ENCODE results near the gene RGS2. TPM values are rescaled to one million over a fixed set of nuclear protein-coding genes. Genes with fewer than 3 reads are reported as not detected.

RGS2 gene
- polyA plus RNA-seq, 1 of the 3 experiments (the other 2 are of a cell fraction), result 47.1 TPM

GRCh38 chr1:192817246-192817645 lies 8.4 kb downstream of the RGS2 start:
- 89% methylated on average over 4 of the region's 4 CpGs for WGBS (ENCODE audit: low lambda C conversion rate)
- H3K4me1 ChIP-seq (ENCODE audit: control insufficient read depth in 1 of 2, insufficient read depth in 2 of 2, low read depth in 1 of 2, low read length in 1 of 2), result no peaks in the 10 kb centered on the region
- H3K9ac ChIP-seq, result no peak overlapping the region
- H3K4me3 ChIP-seq (ENCODE audit: low read depth in 2 of 2, low read length in 1 of 2), result no peak overlapping the region
- POLR2A ChIA-PET, result no interaction called here
- H3K4me2 ChIP-seq, result no peak overlapping the region
- no peaks in the 10 kb centered on the region for H3F3A ChIP-seq (replicated peaks; ENCODE audit: insufficient read depth)
- no peak overlapping the region for H3K27ac ChIP-seq (ENCODE audit: low read depth in 2 of 2, low read length in 1 of 2)
- H3K79me2 ChIP-seq (ENCODE audit: insufficient read depth), result no peaks in the 10 kb centered on the region
- H4K20me1 ChIP-seq (ENCODE audit: insufficient read depth), result no peaks in the 10 kb centered on the region
- TF ChIP-seq IRF3 (IDR thresholded peaks at IDR 0.05; ENCODE audit: low read depth, low read length) (no peak), TCF12 (IDR thresholded peaks at IDR 0.05) (no peak), FOXJ3 (CRISPR knock-in tag; IDR thresholded peaks at IDR 0.05) (no peak), RXRA (IDR thresholded peaks at IDR 0.05; ENCODE audit: borderline replicate concordance, low read depth) (no peak), CTCF (IDR thresholded peaks at IDR 0.05) (no peak), EP300 (IDR thresholded peaks at IDR 0.05; ENCODE audit: borderline replicate concordance in 1 of 2, low read depth in 1 of 2, low read length in 1 of 2) (no peak), RCOR1 (IDR thresholded peaks at IDR 0.05; ENCODE audit: low read length) (no peak), PBX3 (IDR thresholded peaks at IDR 0.05) (no peak), EZH2phosphoT487 (IDR thresholded peaks at IDR 0.05; ENCODE audit: borderline replicate concordance, low read depth) (no peak), MAX (IDR thresholded peaks at IDR 0.05; ENCODE audit: low read depth) (no peak), POLR2AphosphoS5 (IDR thresholded peaks at IDR 0.05; ENCODE audit: low read depth, low read length) (no peak), TEAD4 (IDR thresholded peaks at IDR 0.05; ENCODE audit: borderline replicate concordance, insufficient read depth) (no peak), GATA2 (CRISPR knock-in tag; IDR thresholded peaks at IDR 0.05) (no peak), CHD2 (IDR thresholded peaks at IDR 0.05; ENCODE audit: low read length, partially characterized antibody) (no peak), SMC3 (IDR thresholded peaks at IDR 0.05; ENCODE audit: low read depth, low read length) (no peak), NFIC (IDR thresholded peaks at IDR 0.05; ENCODE audit: borderline replicate concordance) (no peak), USF2 (IDR thresholded peaks at IDR 0.05; ENCODE audit: borderline replicate concordance, low read depth, low read length) (no peak), FOXM1 (IDR thresholded peaks at IDR 0.05; ENCODE audit: low read depth) (no peak)
- CTCF ChIA-PET, result interaction anchor here (0.7 kb wide), 1 partner anchor 255 kb away, joined by 3 read pairs; no protein-coding TSS in a partner anchor
- H3K27me3 ChIP-seq (ENCODE audit: insufficient read depth), result no peaks in the 10 kb centered on the region
- no peak for DNase-seq
- H2AFZ ChIP-seq (ENCODE audit: low read depth), result no peak overlapping the region
- H3K9me3 ChIP-seq, result no peaks in the 10 kb centered on the region
- H3K36me3 ChIP-seq (replicated peaks in 1 of 2; ENCODE audit: control insufficient read depth in 1 of 2, insufficient read depth in 2 of 2, low read length in 1 of 2), result peaks cover 2% of the 10 kb centered on the region in 2 experiments
- no peaks in the 10 kb centered on the region for H3K9me2 ChIP-seq
